CD14-positive monocyte (primary cell): ENCODE data around the gene ANKAR. TPM values are rescaled to one million over a fixed set of nuclear protein-coding genes. Genes with fewer than 3 reads are reported as not detected.

ENCODE experiments used
- DNase-seq, 3 donors: peaks; one replicate each; pipeline ENCODE4 v3.0.0-alpha.2; 2011 to 2022
- H2AFZ ChIP-seq: 2 replicates; pipeline ENCODE4 v1.6.0; 2012; ENCODE audit warnings: mild to moderate bottlenecking, low read depth, low read length, inconsistent platforms; ENCODE audit not compliant: insufficient read depth, poor library complexity, severe bottlenecking
- H3K27ac ChIP-seq, 2 donors: 1 replicate in 1 of 2; 2 replicates in 1 of 2; pipeline ENCODE4 v1.5.1; 2012 to 2013; ENCODE audit warnings: low read length in 2 of 2, control low read depth in 1 of 2, inconsistent platforms in 1 of 2, low read depth in 1 of 2, mild to moderate bottlenecking in 1 of 2
- H3K27me3 ChIP-seq, 2 donors: one replicate each; pipeline versions ENCODE4 v1.6.0 to v1.6.1; 2011 to 2013; ENCODE audit warnings: low read length in 2 of 2; ENCODE audit not compliant: control insufficient read depth in 2 of 2, insufficient read depth in 2 of 2
- H3K36me3 ChIP-seq, 2 donors: replicated peaks in 1 of 2; 1 replicate in 1 of 2; 2 replicates in 1 of 2; pipeline versions ENCODE4 v1.5.1 to v1.6.1; 2012 to 2013; ENCODE audit warnings: low read length in 2 of 2, control low read depth in 1 of 2, inconsistent platforms in 1 of 2, mild to moderate bottlenecking in 1 of 2; ENCODE audit not compliant: insufficient read depth in 2 of 2, control insufficient read depth in 1 of 2
- H3K4me1 ChIP-seq, 2 donors: 1 replicate in 1 of 2; 2 replicates in 1 of 2; pipeline versions ENCODE4 v1.5.1 to v1.6.1; 2012 to 2013; ENCODE audit warnings: low read length in 2 of 2, control low read depth in 1 of 2, inconsistent platforms in 1 of 2, mild to moderate bottlenecking in 1 of 2, moderate library complexity in 1 of 2; ENCODE audit not compliant: insufficient read depth in 2 of 2, control insufficient read depth in 1 of 2
- H3K4me2 ChIP-seq: replicated peaks from 2 replicates; pipeline ENCODE3; 2012; ENCODE audit warnings: low read length, moderate library complexity, mild to moderate bottlenecking; ENCODE audit not compliant: poor library complexity, severe bottlenecking; ENCODE audit errors: extremely low read depth
- H3K4me3 ChIP-seq, 3 experiments: fragments of 200-600 bp in 1 of 3; sonication (generic) in 1 of 3; replicated peaks in 1 of 3; 1 replicate in 2 of 3; 2 replicates in 1 of 3; pipeline ENCODE4 v1.5.1; 2011 to 2013; ENCODE audit warnings: low read length in 3 of 3, mild to moderate bottlenecking in 3 of 3, control low read depth in 2 of 3, low read depth in 2 of 3, inconsistent platforms in 1 of 3, moderate library complexity in 1 of 3
- H3K79me2 ChIP-seq: 2 replicates; pipeline ENCODE4 v1.6.0; 2012; ENCODE audit warnings: mild to moderate bottlenecking, control low read depth, inconsistent platforms, low read length, moderate library complexity; ENCODE audit not compliant: insufficient read depth
- H3K9ac ChIP-seq: 2 replicates; pipeline ENCODE4 v1.6.0; 2017; ENCODE audit warnings: low read length, mild to moderate bottlenecking; ENCODE audit not compliant: insufficient read depth, poor library complexity, severe bottlenecking
- H3K9me3 ChIP-seq, 2 donors: replicated peaks in 1 of 2; 1 replicate in 1 of 2; 2 replicates in 1 of 2; pipeline versions ENCODE4 v1.5.1 to v1.6.1; 2012 to 2013; ENCODE audit warnings: low read length in 2 of 2, control low read depth in 1 of 2; ENCODE audit not compliant: control insufficient read depth in 1 of 2, insufficient read depth in 1 of 2
- H4K20me1 ChIP-seq: 2 replicates; pipeline ENCODE4 v1.6.0; 2012; ENCODE audit warnings: mild to moderate bottlenecking, low read length, control low read depth, moderate library complexity; ENCODE audit not compliant: insufficient read depth
- H3K27ac Mint-ChIP-seq, 7 donors: one replicate each; pipeline ENCODE4 v1.8.0; 2020; ENCODE audit warnings: mild to moderate bottlenecking in 7 of 7, mixed read lengths in 7 of 7, moderate library complexity in 6 of 7, inconsistent platforms in 2 of 7
- H3K27me3 Mint-ChIP-seq, 3 donors: one replicate each; pipeline ENCODE4 v1.8.0; 2021 to 2022; ENCODE audit warnings: low read depth in 3 of 3, mild to moderate bottlenecking in 3 of 3, mixed read lengths in 3 of 3, moderate library complexity in 3 of 3, inconsistent platforms in 1 of 3
- H3K36me3 Mint-ChIP-seq, 2 donors: one replicate each; pipeline ENCODE4 v1.8.0; 2020; ENCODE audit warnings: mixed read lengths in 2 of 2, inconsistent platforms in 1 of 2, mild to moderate bottlenecking in 1 of 2
- H3K4me1 Mint-ChIP-seq: one replicate; pipeline ENCODE4 v1.8.0; 2020; ENCODE audit warnings: mild to moderate bottlenecking, mixed read lengths
- H3K4me3 Mint-ChIP-seq, 2 donors: one replicate each; pipeline ENCODE4 v1.8.0; 2020; ENCODE audit warnings: mild to moderate bottlenecking in 2 of 2, mixed read lengths in 2 of 2, moderate library complexity in 1 of 2
- H3K9me3 Mint-ChIP-seq, 7 donors: one replicate each; pipeline ENCODE4 v1.8.0; 2020 to 2022; ENCODE audit warnings: mixed read lengths in 7 of 7, mild to moderate bottlenecking in 6 of 7, moderate library complexity in 6 of 7, inconsistent platforms in 2 of 7
- CTCF ChIP-seq: fragments of 200-600 bp; IDR thresholded peaks from one replicate; pipeline ENCODE4 v1.8.0; 2022; ENCODE audit warnings: antibody characterized with exemption, mild to moderate bottlenecking
- whole genome bisulfite sequencing: methylation state at CpG from one replicate; pipeline ENCODE4 v1.1.5; 2013; ENCODE audit warnings: missing lambda C conversion rate; ENCODE audit not compliant: insufficient coverage; 5-methylcytosine and 5-hydroxymethylcytosine counted together
- intact Hi-C, 2 donors: fragments of 100-400 bp; cut with micrococcal nuclease; formaldehyde crosslinking; loops; one replicate each; pipeline versions ENCODE4 v1.15.0 to v1.15.1; 2023
- polyA plus RNA-seq, 3 donors: library from polyadenylated mRNA; depleted of rRNA in 1 of 3; unstranded in 2 of 3; stranded (reverse) in 1 of 3; fragments of 300-500 nt in 2 of 3; fragments of >200 nt in 1 of 3; fragmentation: Illumina TruSeq in 2 of 3; gene quantifications; 1 replicate in 2 of 3; 2 replicates in 1 of 3; pipeline ENCODE4 v1.2.3, GENCODE V29; 2012 to 2021

Gene ANKAR
- polyA plus RNA-seq, 3 donors: 1.1 to 2.3 (median 1.4) TPM

GRCh38 chr2:189639007-189639609 lies 35.4 kb upstream of the ANKAR start:
- no peak for DNase-seq
- Histone ChIP-seq H3K4me1 (no peaks in the 10 kb centered on the region), H2AFZ (no peak overlapping the region), H3K4me3 (no peak overlapping the region), H3K9ac (no peak overlapping the region), H3K36me3 (no peaks in the 10 kb centered on the region), H3K27me3 (no peaks in the 10 kb centered on the region), H3K79me2 (no peaks in the 10 kb centered on the region), H4K20me1 (no peaks in the 10 kb centered on the region), H3K4me2 (no peak overlapping the region), H3K9me3 (no peaks in the 10 kb centered on the region), H3K27ac (no peak overlapping the region)
- Mint-ChIP-seq H3K27ac (no peak overlapping the region), H3K4me1 (no peaks in the 10 kb centered on the region), H3K9me3 (no peaks in the 10 kb centered on the region), H3K36me3 (no peaks in the 10 kb centered on the region), H3K27me3 (no peaks in the 10 kb centered on the region), H3K4me3 (no peak overlapping the region)
- WGBS: 67% methylated on average over 3 of the region's 3 CpGs
- TF ChIP-seq CTCF: no peak
- intact Hi-C loops: no loop called here

- H3K4me3 Mint-ChIP-seq: no peak overlapping the region
- Histone ChIP-seq H3K27ac (no peak overlapping the region), H4K20me1 (no peaks in the 10 kb centered on the region), H3K27me3 (no peaks in the 10 kb centered on the region), H3K36me3 (no peaks in the 10 kb centered on the region), H3K9ac (no peak overlapping the region), H3K4me2 (no peak overlapping the region), H3K79me2 (no peaks in the 10 kb centered on the region), H2AFZ (no peak overlapping the region), H3K4me3 (no peak overlapping the region), H3K4me1 (no peaks in the 10 kb centered on the region), H3K9me3 (no peaks in the 10 kb centered on the region)
- WGBS: 93% methylated on average over 1 of the region's 1 CpG
- no peaks in the 10 kb centered on the region for H3K27me3 Mint-ChIP-seq
- H3K4me1 Mint-ChIP-seq: no peaks in the 10 kb centered on the region
- TF ChIP-seq CTCF: no peak
- H3K27ac Mint-ChIP-seq: no peak overlapping the region
- no peaks in the 10 kb centered on the region for H3K9me3 Mint-ChIP-seq
- intact Hi-C loops: no loop called here
- H3K36me3 Mint-ChIP-seq: no peaks in the 10 kb centered on the region
- DNase-seq: no peak
Observed at GRCh38 chr2:189641002-189641401, 33.5 kb upstream of the ANKAR start.
